ENCODE results near the gene FLYWCH1.

FLYWCH1 gene, protein sequence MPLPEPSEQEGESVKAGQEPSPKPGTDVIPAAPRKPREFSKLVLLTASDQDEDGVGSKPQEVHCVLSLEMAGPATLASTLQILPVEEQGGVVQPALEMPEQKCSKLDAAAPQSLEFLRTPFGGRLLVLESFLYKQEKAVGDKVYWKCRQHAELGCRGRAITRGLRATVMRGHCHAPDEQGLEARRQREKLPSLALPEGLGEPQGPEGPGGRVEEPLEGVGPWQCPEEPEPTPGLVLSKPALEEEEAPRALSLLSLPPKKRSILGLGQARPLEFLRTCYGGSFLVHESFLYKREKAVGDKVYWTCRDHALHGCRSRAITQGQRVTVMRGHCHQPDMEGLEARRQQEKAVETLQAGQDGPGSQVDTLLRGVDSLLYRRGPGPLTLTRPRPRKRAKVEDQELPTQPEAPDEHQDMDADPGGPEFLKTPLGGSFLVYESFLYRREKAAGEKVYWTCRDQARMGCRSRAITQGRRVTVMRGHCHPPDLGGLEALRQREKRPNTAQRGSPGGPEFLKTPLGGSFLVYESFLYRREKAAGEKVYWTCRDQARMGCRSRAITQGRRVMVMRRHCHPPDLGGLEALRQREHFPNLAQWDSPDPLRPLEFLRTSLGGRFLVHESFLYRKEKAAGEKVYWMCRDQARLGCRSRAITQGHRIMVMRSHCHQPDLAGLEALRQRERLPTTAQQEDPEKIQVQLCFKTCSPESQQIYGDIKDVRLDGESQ

DNA sequence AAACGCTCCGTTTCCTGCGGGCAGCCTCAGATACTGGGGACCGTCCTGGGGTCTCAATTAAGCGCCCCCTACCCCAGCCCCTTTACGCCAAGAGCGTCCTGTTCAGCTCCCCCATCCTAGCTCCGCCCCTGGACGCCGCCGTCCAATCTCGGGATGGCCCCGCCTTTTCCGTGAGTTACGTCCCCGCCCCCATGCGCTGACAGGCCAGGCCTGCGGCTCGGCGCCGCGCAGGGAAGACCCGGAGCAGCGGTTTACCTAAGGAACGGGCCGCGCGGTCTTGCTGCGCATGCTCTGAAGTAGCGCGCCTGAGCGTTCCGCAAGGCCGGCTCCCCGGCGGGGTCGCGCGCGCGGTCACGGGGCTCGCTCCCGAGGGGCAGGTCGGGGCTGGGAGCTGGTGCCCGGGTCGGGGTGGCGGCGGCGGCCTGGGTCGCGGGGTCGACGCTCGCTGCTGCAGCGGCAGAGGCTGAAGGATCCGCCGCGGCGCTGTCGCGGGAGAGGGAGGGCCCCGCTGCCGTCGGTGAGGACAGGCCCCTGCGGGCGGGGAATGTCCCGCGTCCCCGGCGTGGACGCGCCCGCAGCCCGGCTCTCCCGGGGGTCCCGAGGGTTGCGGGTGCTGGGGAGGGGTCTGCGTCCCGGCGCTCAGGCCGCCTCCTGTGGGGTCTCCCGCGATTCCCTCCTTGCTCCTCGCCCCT lies at the start of gene FLYWCH1:
Gene FLYWCH1, plus strand, starts transcription at position 294 of the 692 bp plus-strand sequence. CDS start 17,755 bp downstream, outside the sequence.
- peak; percentile 97 to 98 for DNase-seq (ENCODE audit: low read depth in 2 of 2)

DNA sequence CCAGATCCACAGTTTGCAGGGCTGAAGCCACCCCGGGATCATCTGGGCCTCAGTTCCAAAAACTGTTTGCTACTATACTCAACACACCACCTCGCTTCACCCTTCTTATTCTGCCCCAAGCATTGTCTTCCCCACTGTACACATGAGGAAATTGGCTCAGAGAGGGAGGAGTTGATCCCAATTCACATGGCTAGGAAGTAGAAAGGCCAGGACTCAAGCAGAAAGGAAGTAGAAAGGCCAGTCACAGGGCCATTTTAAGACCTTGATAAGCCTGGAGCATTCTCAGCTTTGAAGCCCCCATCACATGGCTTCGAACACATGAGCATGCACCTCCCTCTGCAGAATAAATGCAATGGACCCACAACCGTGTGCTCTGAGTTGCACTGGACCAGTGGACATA lies 46.1 kb upstream of the FLYWCH1 start:
- DNase-seq (ENCODE audit: low read depth in 2 of 2) = no peak

DNA sequence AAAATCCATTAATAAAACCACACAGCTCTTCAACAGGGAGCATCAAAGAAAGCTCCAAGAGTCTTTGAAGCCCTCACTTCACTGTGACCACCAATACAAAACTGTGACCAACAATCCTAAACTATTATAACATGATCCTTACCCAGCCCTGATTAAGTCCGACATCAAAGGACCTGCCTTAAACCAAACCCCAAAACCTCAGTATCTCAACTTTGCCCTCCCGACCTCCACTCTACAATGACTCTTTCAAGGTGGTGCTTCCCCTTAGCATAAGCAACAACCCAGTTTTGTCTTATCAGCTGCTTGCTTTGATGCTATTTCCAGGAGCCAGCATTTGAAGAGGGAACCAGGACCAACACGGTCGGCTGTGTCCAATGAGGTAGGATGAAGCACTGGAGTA lies 45.3 kb upstream of the FLYWCH1 start:
- no peak for DNase-seq (ENCODE audit: low read depth in 2 of 2)

DNA sequence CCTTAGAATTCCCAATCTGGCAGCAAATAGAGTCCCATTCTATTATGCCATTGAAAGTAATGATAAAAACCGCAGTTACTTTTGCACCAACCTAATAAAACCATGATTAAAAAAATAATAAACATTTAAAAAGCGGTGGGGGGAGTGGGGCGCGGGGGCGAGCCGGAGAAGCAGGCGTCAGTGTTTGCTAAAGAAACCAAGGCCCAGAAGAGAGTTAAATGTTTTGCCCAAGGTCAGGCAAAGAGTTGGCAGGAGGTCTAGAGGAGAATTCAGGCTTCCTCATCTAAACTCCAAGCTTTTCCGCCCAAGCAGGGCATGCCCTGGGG lies 44.1 kb upstream of the FLYWCH1 start:
- no peak for DNase-seq (ENCODE audit: low read depth in 2 of 2)

DNA sequence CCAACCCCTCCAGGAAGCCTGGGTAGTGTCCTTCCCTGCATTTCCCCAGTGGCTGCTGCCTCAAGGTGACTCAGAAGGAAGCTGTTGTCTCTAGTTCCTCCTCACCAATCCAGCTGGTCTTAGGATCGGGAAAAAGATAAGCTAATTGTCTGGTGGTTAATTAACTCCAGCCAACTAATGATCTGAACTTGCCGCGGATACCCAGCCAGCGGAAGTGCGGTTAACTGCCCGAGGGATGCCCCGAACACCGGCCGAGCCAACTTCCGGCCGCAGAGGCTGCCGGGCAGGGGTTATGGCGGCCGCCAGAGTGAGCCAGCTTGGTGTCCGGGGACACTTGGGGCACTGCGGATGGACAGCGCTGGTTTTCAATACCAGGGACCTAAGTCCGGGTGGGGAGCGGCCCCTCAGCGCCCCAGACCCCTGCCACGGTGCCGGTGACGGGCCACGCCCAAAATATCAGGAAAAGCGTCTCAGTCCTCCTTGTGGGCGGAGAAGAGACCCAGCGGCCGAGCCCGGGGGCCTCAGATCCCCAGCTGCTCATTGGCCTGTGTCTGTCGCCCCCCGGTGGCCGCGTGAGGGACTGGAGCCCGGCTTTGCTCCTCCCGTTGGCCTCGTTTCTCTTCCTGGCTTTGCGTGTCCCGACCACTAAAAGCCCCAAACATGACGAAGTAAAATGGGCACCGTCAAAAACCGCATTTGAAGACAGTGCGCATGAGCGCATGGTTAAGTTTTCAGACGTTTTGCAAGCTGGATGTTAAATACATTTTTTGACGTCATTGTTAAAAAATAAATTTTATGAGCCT lies 43.5 kb upstream of the FLYWCH1 start:
- DNase-seq (ENCODE audit: low read depth in 2 of 2) = peak; percentile 86 to 96

DNA sequence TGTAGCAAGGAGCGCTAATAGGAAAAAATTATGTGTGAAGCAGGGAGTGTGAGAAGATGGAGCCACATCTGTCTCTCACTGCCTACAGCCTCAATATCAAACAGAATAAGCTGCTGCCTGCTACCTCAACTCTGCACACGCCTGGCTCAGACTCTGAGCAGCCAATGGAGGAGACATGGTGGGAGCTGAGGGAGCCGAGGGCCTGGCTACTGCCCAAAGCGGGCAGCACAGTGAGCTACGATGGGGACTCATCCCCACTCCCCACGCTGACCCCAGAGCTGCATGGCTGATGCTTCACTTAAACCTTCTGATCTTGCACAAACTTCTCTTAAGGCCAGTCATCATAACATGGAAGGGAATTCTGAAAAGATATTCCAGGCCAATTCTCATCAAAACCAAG lies 39.8 kb upstream of the FLYWCH1 start:
- no peak for DNase-seq (ENCODE audit: low read depth in 2 of 2)

DNA sequence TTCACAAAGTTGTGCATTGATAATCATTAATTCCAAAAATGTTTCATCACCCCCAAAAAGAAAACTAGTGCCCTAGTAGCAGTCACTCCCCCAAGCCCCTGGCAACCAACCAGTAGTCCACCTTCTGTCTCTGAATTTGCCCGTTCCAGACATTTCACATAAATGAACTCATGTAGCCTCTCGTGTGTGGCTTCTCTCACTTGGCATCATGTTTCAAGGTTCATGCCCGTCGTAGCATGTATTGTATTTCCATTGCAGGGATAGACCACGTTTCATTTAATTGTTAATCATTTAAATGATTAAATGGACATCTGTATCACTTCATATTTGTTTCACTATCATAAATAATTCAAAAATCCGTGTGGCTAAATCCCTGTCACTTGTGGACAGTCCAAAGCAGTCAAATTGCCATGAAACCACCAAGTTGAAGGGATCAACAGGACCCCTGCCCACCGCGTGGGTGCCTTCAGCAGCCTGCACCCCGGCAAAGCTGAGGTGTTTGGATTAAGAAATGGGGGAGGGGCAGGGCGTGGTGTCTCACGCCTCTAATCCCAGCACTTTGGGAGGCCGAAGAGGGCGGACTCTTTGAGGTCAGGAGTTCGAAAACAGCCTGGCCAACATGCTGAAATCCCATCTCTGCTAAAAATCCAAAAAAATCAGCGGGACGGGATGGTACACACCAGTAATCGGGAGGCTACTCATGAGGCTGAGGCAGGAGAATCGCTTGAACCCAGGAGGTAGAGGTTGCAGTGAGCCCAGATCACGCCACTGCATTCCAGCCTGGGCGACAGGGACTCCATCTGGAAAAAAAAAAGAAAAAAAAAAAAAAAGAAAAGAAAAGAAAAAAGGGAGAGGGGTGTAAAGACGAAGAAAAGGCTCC lies 37.5 kb upstream of the FLYWCH1 start:
- DNase-seq (ENCODE audit: low read depth in 2 of 2) = no peak

DNA sequence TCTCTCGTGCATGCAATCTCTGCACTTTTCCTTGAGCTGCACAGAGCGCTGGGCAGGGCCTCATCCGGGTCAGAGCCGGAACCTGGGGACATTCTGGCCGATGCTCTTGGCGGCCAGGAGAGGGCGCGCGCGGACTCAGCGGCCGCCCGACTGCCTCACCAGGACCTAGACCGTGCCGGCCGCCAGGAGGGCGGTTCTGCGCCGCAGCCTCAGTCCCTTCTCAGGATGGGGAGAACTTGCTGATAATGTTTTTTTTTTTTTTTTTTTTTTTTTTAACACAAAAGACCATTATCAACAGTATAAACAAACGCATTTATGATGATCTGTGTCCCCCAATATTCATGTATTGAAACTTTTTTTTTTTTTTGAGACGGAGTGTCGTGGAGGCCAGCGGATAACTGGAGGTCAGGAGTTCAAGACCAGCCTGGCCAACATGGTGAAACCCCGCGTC lies 36.8 kb upstream of the FLYWCH1 start:
- DNase-seq (ENCODE audit: low read depth in 2 of 2) = peak; percentile 50 to 63

DNA sequence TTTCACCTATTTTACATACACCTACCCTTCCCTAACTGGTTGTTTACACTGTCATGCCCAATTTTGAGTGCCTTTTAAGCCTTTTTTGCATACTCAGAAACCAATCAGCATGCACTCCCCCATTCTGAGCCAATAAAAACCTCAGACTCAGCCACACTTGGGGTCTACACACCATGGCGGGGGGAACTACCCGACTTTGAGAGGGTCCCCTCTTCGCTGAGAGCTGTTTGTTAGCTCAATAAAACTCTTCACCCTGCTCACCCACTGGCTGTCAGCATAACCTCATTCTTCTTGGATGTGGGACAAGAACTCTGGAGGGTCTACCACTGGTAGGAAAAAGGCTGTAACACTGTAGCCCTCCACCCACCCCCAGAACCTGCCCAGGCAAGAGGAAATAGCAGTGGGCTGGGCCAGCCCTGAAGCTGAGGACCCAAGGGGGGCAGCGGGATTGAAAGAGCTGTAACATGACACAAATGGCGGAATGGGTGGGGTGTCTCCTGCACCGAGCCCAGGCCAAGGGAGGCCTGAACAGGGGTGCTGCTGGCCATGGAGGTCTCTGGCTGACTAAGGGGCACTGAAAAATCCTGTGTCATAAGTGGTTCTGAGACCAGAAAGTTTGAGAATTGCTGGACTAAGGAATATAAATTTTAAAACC lies 31.8 kb upstream of the FLYWCH1 start:
- no peak for DNase-seq (ENCODE audit: low read depth in 2 of 2)

DNA sequence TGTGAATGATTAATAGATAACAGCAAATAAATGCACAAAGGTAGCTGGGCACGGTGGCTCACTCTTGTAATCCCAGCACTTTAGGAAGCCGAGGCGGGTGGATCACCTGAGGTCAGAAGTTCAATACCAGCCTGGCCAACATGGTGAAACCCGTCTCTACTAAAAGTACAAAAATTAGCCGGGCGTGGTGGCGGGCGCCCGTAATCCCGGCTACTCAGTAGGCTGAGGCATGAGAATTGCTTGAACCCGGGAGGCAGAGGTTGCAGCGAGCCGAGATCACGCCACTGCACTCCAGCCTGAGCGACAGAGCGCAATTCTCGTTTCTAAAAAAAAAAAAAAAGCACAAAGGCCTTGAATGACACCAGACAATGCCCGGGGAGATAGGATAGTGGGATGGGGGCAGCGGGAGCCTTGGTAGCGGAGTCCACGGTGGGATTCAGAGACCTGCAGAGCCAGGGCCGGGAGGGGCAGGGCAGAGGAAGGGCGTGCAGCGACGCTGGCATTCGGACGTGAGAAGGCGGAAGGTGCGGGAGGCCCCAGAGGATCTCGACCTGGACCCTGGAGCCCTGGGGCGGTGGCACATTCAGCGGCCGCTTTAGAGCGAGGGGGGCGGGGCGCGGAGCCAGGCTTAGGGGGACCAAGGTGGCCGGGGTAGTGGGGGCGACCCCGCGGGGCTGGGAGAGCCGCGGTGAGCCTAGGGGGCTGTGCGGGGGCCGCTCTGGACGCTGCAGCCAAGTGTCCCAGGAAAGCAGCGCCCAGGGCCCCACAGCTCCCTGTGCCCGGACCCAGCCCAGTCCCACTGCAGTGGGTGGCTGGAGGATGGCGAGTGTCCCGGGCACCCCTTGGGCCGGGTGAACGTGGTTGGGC lies 29.7 kb upstream of the FLYWCH1 start:
- DNase-seq (ENCODE audit: low read depth in 2 of 2) = peak in 1 of 2 donors; percentile 15

DNA sequence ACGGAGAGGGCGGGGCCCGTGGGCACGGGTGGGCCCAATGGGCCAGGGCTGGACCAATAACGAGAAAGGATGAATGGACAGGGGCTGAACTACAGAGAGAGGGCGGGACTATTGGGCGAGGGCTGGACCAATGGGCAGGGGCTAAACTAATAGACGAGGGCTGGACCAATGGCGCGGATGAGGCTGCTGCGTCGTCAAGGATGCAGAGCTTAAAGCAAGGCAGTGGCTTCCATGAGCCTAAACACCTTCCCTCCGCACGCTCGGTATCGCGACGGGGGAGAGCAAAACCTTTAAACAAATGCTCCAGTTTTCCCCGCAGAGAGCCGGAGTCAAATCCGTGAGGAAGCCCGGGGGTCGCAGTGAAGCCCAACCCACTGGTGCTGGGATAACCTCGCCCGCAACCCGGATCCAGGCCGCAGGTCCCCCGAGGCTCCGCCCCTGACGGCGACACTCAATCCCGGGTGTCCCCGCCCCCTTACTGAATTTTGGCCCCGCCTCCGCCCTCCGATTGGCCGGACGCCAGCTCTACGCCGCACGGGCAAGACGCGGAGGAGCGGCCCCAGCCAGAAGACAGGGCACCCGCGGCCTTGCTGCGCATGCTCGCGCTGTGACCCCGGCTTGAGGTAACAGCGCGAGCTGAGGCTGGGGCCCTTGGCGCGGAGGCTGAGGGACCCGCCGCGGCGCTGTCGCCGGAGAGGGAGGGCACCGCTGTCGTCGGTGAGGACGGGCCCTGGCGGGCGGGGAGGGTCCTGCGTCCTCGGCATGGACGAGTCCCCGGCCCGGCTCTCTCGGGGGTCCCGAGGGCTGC lies 28.9 kb upstream of the FLYWCH1 start, which contains the start of gene FLYWCH2:
Gene FLYWCH2, plus strand, starts transcription at position 566 of the 808 bp plus-strand sequence. CDS start 13,235 bp downstream, outside the sequence.
- DNase-seq (ENCODE audit: low read depth in 2 of 2) = peak; percentile 99 to 100

DNA sequence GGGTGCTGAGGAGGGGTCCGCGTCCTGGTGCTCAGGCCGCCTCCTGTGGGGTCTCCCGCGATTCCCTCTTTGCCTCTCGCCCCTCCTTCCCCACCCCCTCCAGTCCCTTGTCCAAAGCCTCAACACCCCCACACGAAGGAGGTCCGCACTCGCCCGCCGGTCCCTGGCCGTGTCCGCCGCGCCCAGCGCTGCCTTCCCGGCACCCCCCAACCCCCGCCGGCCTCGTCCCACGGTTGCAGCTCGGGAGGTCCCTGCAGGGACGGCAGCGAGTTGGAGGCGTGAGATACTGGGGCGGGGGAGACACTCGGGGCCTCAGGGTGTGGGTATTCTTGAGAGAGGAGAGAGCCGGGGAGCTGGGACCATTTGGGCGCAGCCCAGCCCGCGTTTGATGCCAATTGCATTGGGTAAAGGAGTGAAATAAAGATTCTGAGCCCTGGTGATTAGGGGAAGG lies 28.2 kb upstream of the FLYWCH1 start:
- DNase-seq (ENCODE audit: low read depth in 2 of 2) = no peak

DNA sequence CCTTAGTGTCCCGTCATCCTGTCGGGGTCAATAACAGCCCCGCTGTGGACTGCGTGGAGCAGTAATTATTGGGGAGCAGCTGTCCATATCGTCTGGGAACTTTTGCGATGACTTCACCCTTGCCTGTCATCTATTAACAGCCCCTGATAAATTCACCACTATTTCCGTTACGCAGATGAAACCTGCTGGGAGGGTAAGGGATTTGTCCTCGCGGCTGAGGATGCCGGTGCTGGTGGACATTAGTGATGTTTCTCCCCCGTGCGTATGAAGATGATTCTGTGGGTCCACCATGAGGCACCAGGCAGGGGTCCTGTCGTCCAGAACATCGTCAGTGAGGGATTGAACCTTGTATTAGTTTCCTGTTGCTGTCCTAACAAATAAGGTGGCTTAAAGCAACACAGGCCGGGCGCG lies 27.7 kb upstream of the FLYWCH1 start:
- DNase-seq (ENCODE audit: low read depth in 2 of 2) = no peak

DNA sequence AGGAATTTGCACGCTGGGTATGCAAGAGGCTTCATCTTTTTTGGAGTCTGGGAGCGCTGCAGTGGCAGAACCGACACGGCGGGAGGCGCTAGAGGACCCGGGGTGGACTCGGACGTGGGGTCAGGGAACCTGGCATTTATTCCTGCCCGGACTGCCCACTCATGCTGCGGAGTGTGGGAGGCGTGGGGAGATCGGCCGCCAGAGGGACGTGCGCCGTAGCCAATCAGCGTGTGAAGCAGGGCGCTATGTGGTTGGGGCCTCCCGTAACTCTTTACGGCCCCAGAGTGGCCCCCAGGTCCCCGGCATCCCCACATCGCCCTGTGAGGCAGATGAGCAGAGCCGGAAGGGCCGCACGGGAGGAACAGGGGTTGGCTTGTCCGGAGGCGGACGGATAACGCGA lies 17.5 kb upstream of the FLYWCH1 start:
- no peak for DNase-seq (ENCODE audit: low read depth in 2 of 2)

DNA sequence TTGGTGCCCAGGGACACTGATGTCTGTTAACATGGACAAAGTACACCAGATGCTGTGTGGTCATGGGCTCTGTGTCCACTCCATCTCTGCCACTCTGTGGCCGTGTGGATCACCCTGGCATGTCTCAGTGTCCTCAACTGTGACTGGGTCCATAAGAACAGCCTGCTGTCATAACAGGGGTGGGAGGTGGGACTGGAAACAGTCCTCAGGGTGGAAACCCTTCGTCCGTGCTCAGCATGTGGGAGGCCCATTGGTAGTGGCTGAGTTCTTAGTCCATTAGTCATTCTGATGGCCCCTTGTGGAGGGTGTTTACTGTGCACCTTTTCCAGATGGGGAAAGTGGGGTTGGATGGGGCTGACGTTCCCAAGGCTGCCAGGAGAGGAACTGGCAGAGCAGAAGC lies 15.9 kb upstream of the FLYWCH1 start:
- no peak for DNase-seq (ENCODE audit: low read depth in 2 of 2)

DNA sequence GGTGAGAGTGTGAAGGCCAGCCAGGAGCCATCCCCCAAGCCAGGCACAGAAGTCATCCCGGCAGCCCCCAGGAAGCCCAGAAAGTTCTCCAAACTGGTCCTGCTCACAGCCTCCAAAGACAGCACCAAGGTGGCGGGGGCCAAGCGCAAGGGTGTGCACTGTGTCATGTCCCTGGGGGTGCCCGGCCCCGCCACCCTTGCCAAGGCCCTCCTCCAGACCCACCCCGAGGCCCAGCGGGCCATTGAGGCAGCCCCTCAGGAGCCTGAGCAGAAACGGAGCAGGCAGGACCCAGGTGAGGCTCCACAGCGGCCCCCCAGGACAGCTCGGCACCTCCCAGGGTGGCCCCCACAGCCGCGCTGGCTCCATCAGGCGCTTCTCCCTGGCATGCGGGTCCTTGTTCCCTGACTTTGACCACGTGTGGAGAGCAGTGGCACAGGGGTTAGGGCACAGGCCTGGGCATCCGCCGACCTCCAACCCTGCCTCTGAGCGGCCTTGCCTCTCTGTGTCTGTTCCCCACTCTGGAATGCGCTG lies 15.2 kb upstream of the FLYWCH1 start:
- no peak for DNase-seq (ENCODE audit: low read depth in 2 of 2)

DNA sequence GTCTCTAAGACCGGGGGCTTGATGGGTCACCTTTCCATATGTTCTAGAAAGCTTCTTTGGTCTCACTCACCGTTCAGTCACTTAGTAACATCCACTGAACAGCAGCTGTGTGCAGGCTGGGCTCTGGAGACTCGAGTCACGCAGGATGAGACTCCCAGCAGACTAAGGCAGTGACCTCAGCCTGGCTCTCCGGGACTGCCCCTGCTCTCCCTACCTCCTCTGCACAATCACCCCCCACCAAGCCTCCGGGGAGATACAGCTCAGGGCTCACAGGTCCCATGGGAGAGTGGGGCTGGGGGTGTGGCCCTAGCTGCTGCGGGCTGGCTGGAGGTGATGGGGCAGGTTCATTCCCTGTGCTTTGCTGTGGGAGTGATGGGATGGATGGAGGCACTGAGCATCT lies 14.6 kb upstream of the FLYWCH1 start:
- no peak for DNase-seq (ENCODE audit: low read depth in 2 of 2)

All from stimulated activated CD4-positive, alpha-beta T cell treated with anti-CD3 and anti-CD28 coated beads, Interleukin-1b, Interleukin-23, amount 100 ng/mL, for 4 hours (primary cell).